H1 (cell line): Measurements from ENCODE around the gene ZSCAN25. TPM values are rescaled to one million over a fixed set of nuclear protein-coding genes. Genes with fewer than 3 reads are reported as not detected.

ENCODE experiments used
- CTCF ChIA-PET: fragments of 300-600 bp; sonication (Branson Sonifier 250); formaldehyde crosslinking; loops from one replicate; lab custom pipeline; 2021; ENCODE audit not compliant: partially characterized antibody; lab: Charles Lee
- POLR2A ChIA-PET: fragments of 300-600 bp; sonication (Branson Sonifier 250); formaldehyde crosslinking; loops from one replicate; lab custom pipeline; 2021; ENCODE audit warnings: inconsistent platforms; ENCODE audit not compliant: partially characterized antibody; lab: Charles Lee
- DNase-seq, 2 experiments: peaks; one replicate each; pipeline versions ENCODE4 v3.0.0 to v3.0.0-alpha.2; 2010 to 2022; ENCODE audit warnings: low spot score in 2 of 2, low read depth in 1 of 2, mixed read lengths in 1 of 2
- FAIRE-seq: peaks from 2 replicates; lab custom pipeline; 2011; peaks lifted over from hg19 to GRCh38; lab: Jason Lieb, UNC
- H2AFZ ChIP-seq: 2 replicates; pipeline ENCODE4 v1.8.1; 2012; ENCODE audit warnings: low read length, inconsistent platforms
- H2AK5ac ChIP-seq: 2 replicates; pipeline ENCODE4 v1.6.1; 2013; ENCODE audit warnings: low read depth, low read length
- H2BK120ac ChIP-seq: replicated peaks from 2 replicates; pipeline ENCODE3; 2013; ENCODE audit warnings: low read depth, low read length, inconsistent platforms
- H2BK12ac ChIP-seq: 2 replicates; pipeline ENCODE4 v1.6.1; 2013; ENCODE audit warnings: low read depth, low read length
- H2BK15ac ChIP-seq: 2 replicates; pipeline ENCODE4 v1.6.1; 2013; ENCODE audit warnings: low read length
- H2BK20ac ChIP-seq: 2 replicates; pipeline ENCODE4 v1.6.1; 2013; ENCODE audit warnings: low read length
- H2BK5ac ChIP-seq: 2 replicates; pipeline ENCODE4 v1.6.1; 2013; ENCODE audit warnings: low read depth, low read length
- H3K14ac ChIP-seq: 2 replicates; pipeline ENCODE4 v1.6.1; 2013; ENCODE audit warnings: inconsistent platforms; ENCODE audit not compliant: insufficient read length
- H3K18ac ChIP-seq: 2 replicates; pipeline ENCODE4 v1.6.1; 2013; ENCODE audit warnings: low read length; ENCODE audit errors: extremely low read depth
- H3K23ac ChIP-seq: 2 replicates; pipeline ENCODE4 v1.6.1; 2013; ENCODE audit warnings: inconsistent platforms; ENCODE audit not compliant: insufficient read length
- H3K23me2 ChIP-seq: 2 replicates; pipeline ENCODE4 v1.6.1; 2013; ENCODE audit warnings: low read depth, low read length
- H3K27ac ChIP-seq: 2 replicates; pipeline ENCODE4 v1.6.1; 2011; ENCODE audit warnings: low read depth, low read length, inconsistent platforms
- H3K27me3 ChIP-seq, 4 experiments: replicated peaks in 1 of 4; 1 replicate in 1 of 4; 2 replicates in 3 of 4; pipeline versions ENCODE4 v1.6.1 to v1.8.1; 2011 to 2013; ENCODE audit warnings: low read length in 3 of 4, mild to moderate bottlenecking in 3 of 4, inconsistent platforms in 2 of 4, mixed read lengths in 2 of 4, moderate library complexity in 1 of 4; ENCODE audit not compliant: control insufficient read depth in 3 of 4, insufficient read depth in 3 of 4; ENCODE audit errors: extremely low read depth in 1 of 4
- H3K36me3 ChIP-seq, 4 experiments: 2 replicates each; pipeline versions ENCODE4 v1.6.1 to v1.8.1; 2011 to 2013; ENCODE audit warnings: mild to moderate bottlenecking in 4 of 4, low read length in 3 of 4, moderate library complexity in 2 of 4, control low read depth in 1 of 4, inconsistent platforms in 1 of 4; ENCODE audit not compliant: insufficient read depth in 4 of 4, control insufficient read depth in 2 of 4
- H3K4ac ChIP-seq: replicated peaks from 2 replicates; pipeline ENCODE3; 2013; ENCODE audit warnings: low read length, low read depth, mixed read lengths, inconsistent platforms; ENCODE audit not compliant: insufficient read length
- H3K4me1 ChIP-seq, 4 experiments: replicated peaks in 1 of 4; 1 replicate in 1 of 4; 2 replicates in 3 of 4; pipeline versions ENCODE4 v1.6.1 to v1.8.1; 2011 to 2013; ENCODE audit warnings: low read length in 3 of 4, inconsistent platforms in 2 of 4, mixed read lengths in 1 of 4; ENCODE audit not compliant: insufficient read depth in 4 of 4, control insufficient read depth in 3 of 4
- H3K4me2 ChIP-seq, 2 experiments: 2 replicates each; pipeline versions ENCODE4 v1.6.1 to v1.8.1; 2011 to 2013; ENCODE audit warnings: low read depth in 2 of 2, low read length in 2 of 2, control low read depth in 1 of 2, inconsistent platforms in 1 of 2, mild to moderate bottlenecking in 1 of 2; ENCODE audit not compliant: insufficient read depth in 1 of 2
- H3K4me3 ChIP-seq, 4 experiments: fragments of 200-600, 300-600 bp in 1 of 4; sonication (generic), shearing (Covaris generic), sonication (Bioruptor Twin) in 1 of 4; 2 replicates each; pipeline versions ENCODE4 v1.5.1 to v1.8.1; 2011 to 2016; ENCODE audit warnings: low read length in 4 of 4, low read depth in 3 of 4, control low read depth in 2 of 4, inconsistent platforms in 2 of 4, mild to moderate bottlenecking in 2 of 4, mixed read lengths in 1 of 4, moderate library complexity in 1 of 4; ENCODE audit not compliant: insufficient read depth in 2 of 4; ENCODE audit errors: extremely low read depth in 1 of 4
- H3K56ac ChIP-seq: replicated peaks from 2 replicates; pipeline ENCODE3; 2013; ENCODE audit warnings: low read depth, mild to moderate bottlenecking, mixed read lengths, low read length, inconsistent platforms; ENCODE audit not compliant: insufficient read length
- H3K79me1 ChIP-seq: 2 replicates; pipeline ENCODE4 v1.6.1; 2013; ENCODE audit warnings: low read depth, low read length, control low read depth
- H3K79me2 ChIP-seq, 2 experiments: 2 replicates each; pipeline versions ENCODE4 v1.6.1 to v1.8.1; 2012 to 2013; ENCODE audit warnings: low read length in 2 of 2, mild to moderate bottlenecking in 2 of 2, inconsistent platforms in 1 of 2; ENCODE audit not compliant: insufficient read depth in 2 of 2, control insufficient read depth in 1 of 2
- H3K9ac ChIP-seq, 4 experiments: replicated peaks in 1 of 4; 1 replicate in 1 of 4; 2 replicates in 3 of 4; pipeline versions ENCODE4 v1.6.1 to v1.8.1; 2011 to 2013; ENCODE audit warnings: low read depth in 3 of 4, low read length in 3 of 4, control low read depth in 2 of 4, mild to moderate bottlenecking in 2 of 4, moderate library complexity in 2 of 4, inconsistent platforms in 1 of 4; ENCODE audit errors: extremely low read depth in 1 of 4
- H3K9me3 ChIP-seq, 2 experiments: 2 replicates each; pipeline versions ENCODE4 v1.6.1 to v1.8.1; 2012 to 2013; ENCODE audit warnings: mild to moderate bottlenecking in 2 of 2, moderate library complexity in 2 of 2, control low read depth in 1 of 2, inconsistent platforms in 1 of 2, low read depth in 1 of 2, low read length in 1 of 2, mixed read lengths in 1 of 2; ENCODE audit not compliant: insufficient read depth in 2 of 2
- H4K20me1 ChIP-seq, 2 experiments: replicated peaks in 1 of 2; 2 replicates each; pipeline versions ENCODE3 to v1.8.1; 2011 to 2013; ENCODE audit warnings: inconsistent platforms in 2 of 2, low read length in 2 of 2, mild to moderate bottlenecking in 1 of 2; ENCODE audit not compliant: insufficient read depth in 2 of 2, control insufficient read depth in 1 of 2
- H4K5ac ChIP-seq: 2 replicates; pipeline ENCODE4 v1.6.1; 2013; ENCODE audit warnings: low read length, low read depth, mixed read lengths, inconsistent platforms; ENCODE audit not compliant: insufficient read length
- H4K8ac ChIP-seq: 2 replicates; pipeline ENCODE4 v1.8.0; 2013; ENCODE audit warnings: mild to moderate bottlenecking, moderate library complexity, low read length, inconsistent platforms; ENCODE audit not compliant: insufficient read depth; ENCODE audit errors: extremely low read depth
- H4K91ac ChIP-seq: replicated peaks from 2 replicates; pipeline ENCODE3; 2013; ENCODE audit warnings: low read length, mixed read lengths, inconsistent platforms; ENCODE audit not compliant: insufficient read length
- WGBS, 2 experiments: shearing (Covaris generic) in 1 of 2; methylation state at CpG; one replicate each; pipeline versions ENCODE4 v1.1.6 to v1.1.7; 2013 to 2015; ENCODE audit warnings: low lambda C conversion rate in 2 of 2, mixed read lengths in 2 of 2, inconsistent platforms in 1 of 2, low coverage in 1 of 2, missing lambda C conversion rate in 1 of 2; ENCODE audit not compliant: insufficient replicate concordance in 2 of 2, insufficient coverage in 1 of 2, insufficient read length in 1 of 2; ENCODE audit errors: extremely low coverage in 1 of 2, missing lambda C conversion rate in 1 of 2; 5-methylcytosine and 5-hydroxymethylcytosine counted together
- polyA plus RNA-seq, 7 experiments: library from polyadenylated mRNA; depleted of rRNA in 3 of 7; stranded (reverse) in 5 of 7; unstranded in 2 of 7; fragments of >200 nt in 5 of 7; fragments of 200-250 nt in 2 of 7; gene quantifications; 1 replicate in 5 of 7; 2 replicates in 1 of 7; 4 replicates in 1 of 7; pipeline versions ENCODE4 v1.2.1 to v1.2.3, GENCODE V29; 2011 to 2013; ENCODE audit warnings: missing spikeins in 2 of 7, mixed read lengths in 2 of 7
- total RNA-seq: library from RNA; stranded (reverse); fragmentation: NEBNext Ultra II Directional; extraction: Animal tissue kit (Norgen Biotek cat#: 25700); gene quantifications from 2 replicates; pipeline ENCODE4 v1.2.1, GENCODE V29; 2021

The ZSCAN25 gene
- total and polyA plus RNA-seq, 2 of the 8 experiments (the other 6 are each of a cell fraction or from before 2014, with no cell fraction given): 10.1 to 18.6 TPM

GRCh38 chr7:99579956-99580777 lies 36.6 kb upstream of the ZSCAN25 start:
- Histone ChIP-seq H3K36me3 (no peaks in the 10 kb centered on the region), H4K20me1 (no peaks in the 10 kb centered on the region), H3K18ac (peak overlapping the region; percentile 95), H3K23ac (no peak overlapping the region), H2BK120ac (no peak overlapping the region), H3K79me2 (no peaks in the 10 kb centered on the region), H2BK15ac (no peak overlapping the region; the same call in 1 of the 2 replicates), H4K5ac (peak overlapping the region; percentile 85), H3K4me2 (peak overlapping the region; percentile 82 to 96), H3K9me3 (no peaks in the 10 kb centered on the region), H3K4me1 (peaks cover 0 to 6% (median 2%) of the 10 kb centered on the region in 4 experiments; a peak in 3 of 7 replicates), H3K4me3 (peak overlapping the region; percentile 55 to 67 (median 60)), H3K79me1 (no peaks in the 10 kb centered on the region), H3K27me3 (no peaks in the 10 kb centered on the region), H2AFZ (peak overlapping the region; percentile 99), H2BK20ac (no peak overlapping the region), H3K23me2 (peaks cover 8% of the 10 kb centered on the region; the same call in 1 of the 2 replicates), H2BK12ac (peak overlapping the region; percentile 64; the same call in 1 of the 2 replicates), H2BK5ac (0 out of 2 replicates have a peak overlapping the region, but pooled peaks have one; percentile 2), H2AK5ac (no peak overlapping the region), H3K56ac (no peak overlapping the region), H3K27ac (peak overlapping the region; percentile 20; the same call in 1 of the 2 replicates), H3K14ac (no peak overlapping the region), H4K91ac (peak overlapping the region; percentile 68), H3K4ac (no peak overlapping the region), H3K9ac (peak overlapping the region; percentile 25 to 78 (median 54); a peak in 6 of 7 replicates), H4K8ac (peak overlapping the region; percentile 92; the same call in 1 of the 2 replicates)
- FAIRE-seq (peak; percentile 77), DNase-seq (peak in 1 of 2 experiments; percentile 89)
- POLR2A ChIA-PET: interaction anchor here (0.9 to 6.5 kb wide), 16 partner anchors 13 to 520 kb away, joined by 3 to 56 read pairs (median 4); partner anchors contain the start of genes BUD31, FAM200A, PDAP1 and TMEM225B
- WGBS, 2 experiments: 4% methylated on average over 51 of the region's 54 CpGs; no CpG with 5 or more reads in 1 of the 2 experiments
- CTCF ChIA-PET: interaction anchor here (0.6 to 1.8 kb wide), 6 partner anchors 9 to 81 kb away, joined by 3 to 14 read pairs (median 3); no protein-coding TSS in a partner anchor
